Lower leg skin (tissue), 4 donors: ENCODE measurements around the gene ADCK1. TPM values are rescaled to one million over a fixed set of nuclear protein-coding genes. Genes with fewer than 3 reads are reported as not detected.

Source experiments
- DNase-seq, 2 donors: peaks; one replicate each; pipeline ENCODE4 v3.0.0-alpha.2; 2019; ENCODE audit warnings: low spot score in 2 of 2
- H3K4me3 ChIP-seq: fragments of 200-600 bp; sonication (generic); 2 replicates; pipeline ENCODE4 v1.5.1; 2017; ENCODE audit warnings: mild to moderate bottlenecking, low read depth; ENCODE audit not compliant: poor library complexity, severe bottlenecking
- POLR2A ChIP-seq, 2 donors: fragments of 450-650 bp; IDR thresholded peaks; one replicate each; pipeline ENCODE4 v1.6.1; 2016 to 2017; ENCODE audit warnings: antibody characterized with exemption in 2 of 2, mild to moderate bottlenecking in 1 of 2, moderate library complexity in 1 of 2
- WGBS, 2 donors: methylation state at CpG; one replicate each; pipeline ENCODE4 v1.1.5; 2018; 5-methylcytosine and 5-hydroxymethylcytosine counted together
- intact Hi-C: fragments of 100-400 bp; cut with DNase I; formaldehyde crosslinking; loops from one replicate; pipeline ENCODE4 v1.15.0; 2023; ENCODE audit warnings: low total_unique reads
- total RNA-seq, 4 donors: library from RNA; depleted of rRNA; stranded (reverse); fragments of >200 nt; gene quantifications; one replicate each; pipeline ENCODE4 v1.1.0, GENCODE V29; 2016
- TF ChIP-seq, protein P1 (sequence below), 3 donors: fragments of 450-650 bp; IDR thresholded peaks; one replicate each; pipeline ENCODE4 v1.5.1; 2016; ENCODE audit warnings: antibody characterized with exemption in 3 of 3, mild to moderate bottlenecking in 3 of 3, moderate library complexity in 2 of 3

The ADCK1 gene
- total RNA-seq, 4 donors from 2014 or later: 5.7 to 8.5 (median 6.4) TPM

DNA sequence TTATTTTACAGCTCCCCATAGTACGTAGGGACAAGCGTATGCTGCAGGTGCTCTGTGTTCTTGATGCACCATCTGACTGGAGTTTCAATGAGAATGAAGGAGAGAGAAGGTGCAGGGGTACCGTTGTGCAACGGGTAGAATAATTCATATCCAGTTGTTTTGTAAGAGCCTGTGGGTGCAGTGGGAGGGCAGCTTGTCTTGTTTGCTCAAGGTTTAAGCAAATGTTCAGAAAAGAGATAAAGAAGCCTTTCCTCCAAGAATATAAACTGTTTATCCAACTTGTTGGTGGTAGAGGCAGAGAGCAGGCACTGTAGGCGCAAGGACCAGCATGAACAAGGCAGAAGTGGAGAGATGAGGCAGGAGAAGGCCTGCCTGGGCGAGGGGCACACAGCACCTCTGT is 64.2 kb downstream of the ADCK1 start:
- intact Hi-C loops: loop anchor here (10.0 kb wide), 1 partner anchor 701 kb away; no protein-coding TSS in a partner anchor
- WGBS, 2 donors: 80 to 85% methylated on average over 6 of the region's 6 CpGs
- TF ChIP-seq POLR2A (IDR thresholded peaks at IDR 0.05): no peak
- TF ChIP-seq, protein P1, sequence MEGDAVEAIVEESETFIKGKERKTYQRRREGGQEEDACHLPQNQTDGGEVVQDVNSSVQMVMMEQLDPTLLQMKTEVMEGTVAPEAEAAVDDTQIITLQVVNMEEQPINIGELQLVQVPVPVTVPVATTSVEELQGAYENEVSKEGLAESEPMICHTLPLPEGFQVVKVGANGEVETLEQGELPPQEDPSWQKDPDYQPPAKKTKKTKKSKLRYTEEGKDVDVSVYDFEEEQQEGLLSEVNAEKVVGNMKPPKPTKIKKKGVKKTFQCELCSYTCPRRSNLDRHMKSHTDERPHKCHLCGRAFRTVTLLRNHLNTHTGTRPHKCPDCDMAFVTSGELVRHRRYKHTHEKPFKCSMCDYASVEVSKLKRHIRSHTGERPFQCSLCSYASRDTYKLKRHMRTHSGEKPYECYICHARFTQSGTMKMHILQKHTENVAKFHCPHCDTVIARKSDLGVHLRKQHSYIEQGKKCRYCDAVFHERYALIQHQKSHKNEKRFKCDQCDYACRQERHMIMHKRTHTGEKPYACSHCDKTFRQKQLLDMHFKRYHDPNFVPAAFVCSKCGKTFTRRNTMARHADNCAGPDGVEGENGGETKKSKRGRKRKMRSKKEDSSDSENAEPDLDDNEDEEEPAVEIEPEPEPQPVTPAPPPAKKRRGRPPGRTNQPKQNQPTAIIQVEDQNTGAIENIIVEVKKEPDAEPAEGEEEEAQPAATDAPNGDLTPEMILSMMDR (IDR thresholded peaks at IDR 0.05): no peak
- no peak for DNase-seq
- H3K4me3 ChIP-seq: no peak overlapping the region

DNA sequence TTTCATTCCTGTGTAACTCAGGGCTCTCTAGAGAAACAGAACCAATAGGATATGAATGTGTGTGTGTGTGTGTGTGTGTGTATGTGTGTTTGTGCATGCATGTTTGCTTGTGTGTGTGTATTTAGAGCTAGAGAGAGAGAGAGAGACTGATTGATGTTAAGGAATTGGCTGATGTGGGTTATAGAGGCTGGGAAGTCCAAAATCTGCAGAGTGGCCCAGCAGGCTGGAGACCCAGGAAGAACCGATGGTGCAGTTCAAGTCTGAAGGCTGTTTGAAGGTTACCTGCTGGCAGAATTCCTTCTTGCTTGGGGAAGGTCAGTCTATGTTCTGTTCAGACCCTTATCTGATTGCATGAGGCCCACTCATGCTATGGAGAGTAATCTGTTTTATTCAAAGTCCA is 64.7 kb downstream of the ADCK1 start:
- no peak overlapping the region for H3K4me3 ChIP-seq
- no peak for TF ChIP-seq POLR2A (IDR thresholded peaks at IDR 0.05)
- TF ChIP-seq, protein P1 (IDR thresholded peaks at IDR 0.05): no peak
- no peak for DNase-seq
- intact Hi-C loops: loop anchor here (10.0 kb wide), 1 partner anchor 700 kb away; no protein-coding TSS in a partner anchor
- 88 to 100% methylated on average over 1 of the region's 1 CpG for WGBS, 2 donors

DNA sequence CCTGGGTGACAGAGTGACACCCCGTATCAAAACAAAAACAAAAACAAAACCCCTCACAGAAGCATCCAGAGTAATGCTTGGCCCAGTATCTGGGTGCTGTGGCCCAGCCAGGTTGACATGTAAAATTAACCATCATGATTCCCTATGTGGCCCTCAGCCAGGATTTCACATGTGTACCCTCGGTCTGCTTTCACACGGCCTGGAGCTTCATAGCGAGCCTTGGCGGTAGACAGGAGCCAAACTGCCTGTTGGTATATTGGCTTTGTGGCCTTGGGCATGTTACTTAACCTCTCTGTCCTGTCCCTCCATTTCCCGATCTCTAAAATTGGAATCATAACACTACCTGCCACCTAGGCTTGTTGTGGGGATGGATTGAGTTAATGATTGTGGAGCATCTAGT is 65.5 kb downstream of the ADCK1 start:
- no peak for TF ChIP-seq POLR2A (IDR thresholded peaks at IDR 0.05)
- TF ChIP-seq, protein P1 (IDR thresholded peaks at IDR 0.05): no peak
- H3K4me3 ChIP-seq: no peak overlapping the region
- WGBS, 2 donors: 96 to 98% methylated on average over 6 of the region's 6 CpGs
- no peak for DNase-seq
- intact Hi-C loops: loop anchor here (10.0 kb wide), 1 partner anchor 699 kb away; no protein-coding TSS in a partner anchor

DNA sequence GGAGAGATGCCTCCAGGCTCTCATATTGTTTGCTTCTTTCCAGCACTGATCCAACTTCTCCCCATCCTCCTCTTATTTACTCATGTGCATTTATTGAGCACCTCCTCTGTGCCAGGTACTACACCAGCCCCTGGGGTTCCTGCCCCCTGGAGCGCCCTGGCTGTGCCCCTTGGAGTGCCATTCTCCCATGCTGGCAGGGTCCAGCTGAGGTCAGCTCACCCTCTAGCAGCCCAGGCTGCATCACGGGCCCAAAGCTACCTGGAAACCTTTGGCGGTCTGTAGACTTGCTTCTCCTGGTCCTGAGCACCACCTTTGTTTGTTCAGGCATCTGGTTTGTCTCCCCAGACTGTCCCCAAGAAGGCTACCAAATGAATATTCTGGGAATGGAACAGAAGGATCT is 67.0 kb downstream of the ADCK1 start:
- intact Hi-C loops: loop anchor here (10.0 kb wide), 1 partner anchor 698 kb away; no protein-coding TSS in a partner anchor
- 93 to 97% methylated on average over 3 of the region's 3 CpGs for WGBS, 2 donors
- DNase-seq: no peak
- H3K4me3 ChIP-seq: no peak overlapping the region
- TF ChIP-seq, protein P1 (IDR thresholded peaks at IDR 0.05): no peak
- no peak for TF ChIP-seq POLR2A (IDR thresholded peaks at IDR 0.05)

DNA sequence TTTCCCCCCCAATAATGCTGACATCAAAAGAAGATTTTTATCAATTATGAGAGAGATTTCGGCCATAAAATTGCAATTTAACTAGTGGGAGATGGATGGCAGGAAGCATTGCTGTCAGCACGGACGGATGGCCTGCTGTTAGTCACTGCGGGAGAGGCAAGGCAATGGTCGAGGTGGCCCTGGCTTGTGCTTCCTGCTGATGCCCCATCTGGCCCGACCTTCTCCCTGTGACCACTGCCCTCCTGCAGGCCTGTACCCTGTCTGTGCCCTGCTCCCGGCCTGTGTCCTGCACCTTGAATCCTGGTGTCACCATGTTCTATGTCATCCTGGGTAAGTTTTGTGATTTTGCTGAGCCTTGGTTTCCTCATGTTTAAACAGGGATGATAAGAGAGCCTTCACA is 67.6 kb downstream of the ADCK1 start:
- 72 to 83% methylated on average over 7 of the region's 7 CpGs for WGBS, 2 donors
- intact Hi-C loops: loop anchor here (10.0 kb wide), 1 partner anchor 697 kb away; no protein-coding TSS in a partner anchor
- TF ChIP-seq, protein P1 (IDR thresholded peaks at IDR 0.05): no peak
- DNase-seq: no peak
- H3K4me3 ChIP-seq: no peak overlapping the region
